ENCODE data around the gene ARHGAP44. TPM values are rescaled to one million over a fixed set of nuclear protein-coding genes. Genes with fewer than 3 reads are reported as not detected.

ARHGAP44 gene
- total RNA-seq, 1 experiment from 2014 or later, result 9.9 TPM

- Histone ChIP-seq H3K79me1 (ENCODE audit: insufficient read depth, low read depth, low read length, poor library complexity, severe bottlenecking) (no peaks in the 10 kb centered on the region), H3K9me3 (ENCODE audit: control insufficient read depth, low read depth, low read length) (peaks cover 3% of the 10 kb centered on the region), H3K9ac (ENCODE audit: extremely low read depth, insufficient read length, low read length) (no peak overlapping the region), H4K5ac (ENCODE audit: insufficient read length, low read depth, low read length) (no peak overlapping the region), H3K4ac (ENCODE audit: low read depth, low read length) (no peak overlapping the region), H3K23ac (ENCODE audit: insufficient read length, low read depth, low read length) (no peak overlapping the region), H3K4me2 (ENCODE audit: insufficient read depth, insufficient read length, low read length) (no peak overlapping the region), H3K4me1 (ENCODE audit: insufficient read depth, low read length) (peaks cover 4% of the 10 kb centered on the region; the same call in 1 of the 2 replicates), H4K20me1 (ENCODE audit: control insufficient read depth, insufficient read depth, insufficient read length) (no peaks in the 10 kb centered on the region), H2BK120ac (ENCODE audit: low read depth, low read length, poor library complexity, severe bottlenecking) (no peak overlapping the region), H3K27me3 (ENCODE audit: insufficient read depth, low read length) (no peaks in the 10 kb centered on the region), H2AFZ (ENCODE audit: low read length) (no peak overlapping the region), H2BK20ac (ENCODE audit: low read depth, low read length, poor library complexity, severe bottlenecking) (no peak overlapping the region), H3K14ac (ENCODE audit: insufficient read depth, low read length) (no peak overlapping the region), H3K27ac (ENCODE audit: insufficient read length, low read depth, low read length) (no peak overlapping the region), H3T11ph (ENCODE audit: low read length) (no peak overlapping the region), H3K79me2 (ENCODE audit: insufficient read depth, low read length) (no peaks in the 10 kb centered on the region), H2BK5ac (ENCODE audit: insufficient read length, low read length) (no peak overlapping the region), H2BK15ac (ENCODE audit: low read depth, low read length) (no peak overlapping the region), H3K18ac (ENCODE audit: insufficient read length, low read depth, low read length) (no peak overlapping the region), H3K56ac (ENCODE audit: insufficient read length, low read depth, low read length) (no peak overlapping the region), H2BK12ac (ENCODE audit: insufficient read length, low read depth, low read length) (no peak overlapping the region), H3K23me2 (ENCODE audit: insufficient read length, low read depth, low read length, poor library complexity, severe bottlenecking) (no peaks in the 10 kb centered on the region), H4K8ac (replicated peaks; ENCODE audit: insufficient read length, low read depth, low read length) (no peak overlapping the region), H4K91ac (ENCODE audit: insufficient read length, low read depth, low read length) (no peak overlapping the region), H2AK5ac (ENCODE audit: insufficient read length, low read length) (no peak overlapping the region)
- H3K4me3 Mint-ChIP-seq, result no peak overlapping the region
- no peaks in the 10 kb centered on the region for H3K27me3 Mint-ChIP-seq (ENCODE audit: low read depth)
- peaks cover 9 to 13% of the 10 kb centered on the region in 2 experiments for H3K4me1 Mint-ChIP-seq
- no peak overlapping the region for H3K27ac Mint-ChIP-seq
- peaks cover 0 to 6% (median 0%) of the 10 kb centered on the region in 3 experiments; a peak in 3 of 7 replicates for H3K36me3 Mint-ChIP-seq (ENCODE audit: insufficient read depth in 1 of 3, low read depth in 3 of 3)
- H3K9me3 Mint-ChIP-seq, result peaks cover 15 to 17% of the 10 kb centered on the region in 2 experiments; a peak in 4 of 5 replicates
- TF ChIP-seq CTCF (conservative IDR thresholded peaks at IDR 0.05), result no peak
- DNase-seq, result no peak
Observed at GRCh38 chr17:13036751-13037150, 247.5 kb downstream of the ARHGAP44 start.
